Choroid plexus epithelial cell (primary cell): Measurements from ENCODE around the gene OBSCN.

Experiments
- DNase-seq: peaks from one replicate; pipeline ENCODE4 v3.0.0-alpha.2; 2010; ENCODE audit warnings: low read depth
- H3K4me3 ChIP-seq: 2 replicates; pipeline ENCODE4 v1.5.1; 2011; ENCODE audit warnings: low read depth, mild to moderate bottlenecking, control low read depth, low read length, moderate library complexity
- CTCF ChIP-seq: conservative IDR thresholded peaks from 2 replicates; pipeline ENCODE4 v1.5.1; 2011; ENCODE audit warnings: low read depth, mild to moderate bottlenecking, control low read depth, inconsistent platforms, low read length, moderate library complexity

The OBSCN gene

GRCh38 chr1:228414511-228415211 lies 206.8 kb downstream of the OBSCN start:
- DNase-seq = no peak
- no peak for TF ChIP-seq CTCF
- no peak overlapping the region for H3K4me3 ChIP-seq

- TF ChIP-seq CTCF = no peak
- no peak for DNase-seq
- H3K4me3 ChIP-seq = no peak overlapping the region
Measured at GRCh38 chr1:228415221-228415620, 207.4 kb downstream of the OBSCN start.

GRCh38 chr1:228415853-228416216 lies 208.0 kb downstream of the OBSCN start:
- no peak for TF ChIP-seq CTCF
- H3K4me3 ChIP-seq = peak overlapping the region; percentile 53
- no peak for DNase-seq

GRCh38 chr1:228416217-228416933 lies 208.5 kb downstream of the OBSCN start, which contains the start of gene TRIM17:
TSS of gene TRIM17 (minus strand) at chr1:228416861. CDS start at chr1:228415072, 1,789 bp downstream.
- H3K4me3 ChIP-seq = peak within 1 kb of the TSS; percentile 53
- peak; percentile 51 for TF ChIP-seq CTCF
- peak; percentile 34 for DNase-seq

GRCh38 chr1:228417061-228417460 lies 209.2 kb downstream of the OBSCN start:
- DNase-seq = no peak
- no peak overlapping the region for H3K4me3 ChIP-seq
- no peak for TF ChIP-seq CTCF

- no peak overlapping the region for H3K4me3 ChIP-seq
- no peak for TF ChIP-seq CTCF
- peak; percentile 19 for DNase-seq
Measured at GRCh38 chr1:228417483-228418203, 209.8 kb downstream of the OBSCN start.
